ENCODE measurements around the gene TBL1Y. TPM values are rescaled to one million over a fixed set of nuclear protein-coding genes. Genes with fewer than 3 reads are reported as not detected.

The TBL1Y gene
- total RNA-seq, 2 donors from 2014 or later, result 6.9 TPM; not detected in 1

GRCh38 chrY:7002581-7002980 is 92.1 kb downstream of the TBL1Y start:
- Mint-ChIP-seq H3K9me3 (no peaks in the 10 kb centered on the region), H3K4me3 (no peak overlapping the region), H3K27me3 (ENCODE audit: insufficient read depth) (no peaks in the 10 kb centered on the region), H3K36me3 (ENCODE audit: low read depth) (no peaks in the 10 kb centered on the region), H3K4me1 (no peaks in the 10 kb centered on the region), H3K27ac (no peak overlapping the region)
- Histone ChIP-seq H3K9ac (ENCODE audit: extremely low read depth, low read length, poor library complexity, severe bottlenecking) (no peak overlapping the region), H3K4me1 (ENCODE audit: control insufficient read depth, insufficient read depth, low read length) (no peaks in the 10 kb centered on the region), H3K27me3 (ENCODE audit: control insufficient read depth, insufficient read depth, low read length, poor library complexity, severe bottlenecking) (no peaks in the 10 kb centered on the region), H3K9me3 (ENCODE audit: control insufficient read depth, low read length) (no peaks in the 10 kb centered on the region), H3K36me3 (ENCODE audit: control insufficient read depth, insufficient read depth, low read length) (peaks cover 8% of the 10 kb centered on the region), H3K4me3 (ENCODE audit: low read length) (no peak overlapping the region), H3K27ac (ENCODE audit: low read depth, low read length) (no peak overlapping the region)
- no peak for TF ChIP-seq CTCF (conservative IDR thresholded peaks at IDR 0.05)
- WGBS, 2 experiments (ENCODE audit: insufficient coverage in 1 of 2, insufficient read length in 1 of 2), result 41% methylated on average over 2 of the region's 3 CpGs; no CpG with 5 or more reads in 1 of the 2 experiments
- DNase-seq, result no peak

GRCh38 chrY:7007911-7008310 is 97.4 kb downstream of the TBL1Y start:
- H3K4me1 ChIP-seq (ENCODE audit: control insufficient read depth, insufficient read depth, low read length), result no peaks in the 10 kb centered on the region
- 94 to 100% methylated on average over 1 of the region's 1 CpG for WGBS, 2 experiments (ENCODE audit: insufficient coverage in 1 of 2, insufficient read length in 1 of 2)
- H3K9me3 ChIP-seq (ENCODE audit: control insufficient read depth, low read length), result no peaks in the 10 kb centered on the region
- no peaks in the 10 kb centered on the region for H3K27me3 ChIP-seq (ENCODE audit: control insufficient read depth, insufficient read depth, low read length, poor library complexity, severe bottlenecking)
- Mint-ChIP-seq H3K27me3 (ENCODE audit: insufficient read depth) (no peaks in the 10 kb centered on the region), H3K36me3 (ENCODE audit: low read depth) (no peaks in the 10 kb centered on the region), H3K4me1 (no peaks in the 10 kb centered on the region), H3K4me3 (no peak overlapping the region), H3K9me3 (no peaks in the 10 kb centered on the region), H3K27ac (no peak overlapping the region)
- no peak overlapping the region for H3K9ac ChIP-seq (ENCODE audit: extremely low read depth, low read length, poor library complexity, severe bottlenecking)
- DNase-seq, result no peak
- H3K4me3 ChIP-seq (ENCODE audit: low read length), result no peak overlapping the region
- H3K36me3 ChIP-seq (ENCODE audit: control insufficient read depth, insufficient read depth, low read length), result no peaks in the 10 kb centered on the region
- no peak overlapping the region for H3K27ac ChIP-seq (ENCODE audit: low read depth, low read length)
- TF ChIP-seq CTCF (conservative IDR thresholded peaks at IDR 0.05), result no peak

GRCh38 chrY:7008578-7009355 is 98.3 kb downstream of the TBL1Y start:
- DNase-seq, result no peak
- no peaks in the 10 kb centered on the region for H3K27me3 Mint-ChIP-seq (ENCODE audit: insufficient read depth)
- Histone ChIP-seq H3K27ac (ENCODE audit: low read depth, low read length) (no peak overlapping the region), H3K4me1 (ENCODE audit: control insufficient read depth, insufficient read depth, low read length) (no peaks in the 10 kb centered on the region), H3K36me3 (ENCODE audit: control insufficient read depth, insufficient read depth, low read length) (no peaks in the 10 kb centered on the region), H3K9ac (ENCODE audit: extremely low read depth, low read length, poor library complexity, severe bottlenecking) (no peak overlapping the region), H3K27me3 (ENCODE audit: control insufficient read depth, insufficient read depth, low read length, poor library complexity, severe bottlenecking) (no peaks in the 10 kb centered on the region), H3K9me3 (ENCODE audit: control insufficient read depth, low read length) (no peaks in the 10 kb centered on the region), H3K4me3 (ENCODE audit: low read length) (no peak overlapping the region)
- H3K36me3 Mint-ChIP-seq (ENCODE audit: low read depth), result no peaks in the 10 kb centered on the region
- no peaks in the 10 kb centered on the region for H3K4me1 Mint-ChIP-seq
- no peaks in the 10 kb centered on the region for H3K9me3 Mint-ChIP-seq
- WGBS, 2 experiments (ENCODE audit: insufficient coverage in 1 of 2, insufficient read length in 1 of 2), result 96 to 100% methylated on average over 2 to 6 of the region's 6 CpGs
- H3K4me3 Mint-ChIP-seq, result no peak overlapping the region
- TF ChIP-seq CTCF (conservative IDR thresholded peaks at IDR 0.05), result no peak
- H3K27ac Mint-ChIP-seq, result no peak overlapping the region
